GM10266 (cell line): ENCODE measurements around the gene ZNFX1.
"Not testable (repeated sequence)": the region's sequence is repeated elsewhere in the genome, so short reads cannot be mapped to it uniquely, and the experiment has no call there.

Experiments
- DNase-seq: peaks from one replicate; pipeline ENCODE4 v3.0.0; 2012; ENCODE audit errors: extremely low spot score
- CTCF ChIP-seq: IDR thresholded peaks from 2 replicates; pipeline ENCODE4 v1.5.1; 2012; ENCODE audit warnings: mild to moderate bottlenecking, low read depth; ENCODE audit not compliant: control insufficient read depth, insufficient read depth; ENCODE audit errors: missing control alignments

ZNFX1 gene

GRCh38 chr20:49318430-49319207, 40.8 kb upstream of the ZNFX1 start:
- no peak for DNase-seq
- no peak for TF ChIP-seq CTCF

GRCh38 chr20:49318091-49318429, 40.2 kb upstream of the ZNFX1 start:
- TF ChIP-seq CTCF: no peak
- DNase-seq: no peak

GRCh38 chr20:49316704-49317103, 38.8 kb upstream of the ZNFX1 start:
- TF ChIP-seq CTCF: no peak
- DNase-seq: no peak

- no peak for DNase-seq
- TF ChIP-seq CTCF: no peak
Measured at GRCh38 chr20:49315580-49315979, 37.7 kb upstream of the ZNFX1 start.

- DNase-seq: not testable (repeated sequence)
Measured at GRCh38 chr20:49314052-49314451, 36.2 kb upstream of the ZNFX1 start.

- no peak for TF ChIP-seq CTCF
- no peak for DNase-seq
Measured at GRCh38 chr20:49313283-49313682, 35.4 kb upstream of the ZNFX1 start.

GRCh38 chr20:49312661-49313060, 34.8 kb upstream of the ZNFX1 start:
- TF ChIP-seq CTCF: no peak
- DNase-seq: no peak

GRCh38 chr20:49310705-49311104, 32.8 kb upstream of the ZNFX1 start:
- no peak for TF ChIP-seq CTCF
- no peak for DNase-seq
